Mesenchymal stem cell (in vitro differentiated cells and primary cell): ENCODE measurements around the gene APOBEC3A.

Source experiments
- DNase-seq: peaks from one replicate; pipeline ENCODE4 v3.0.0-alpha.2; 2013
- H2AFZ ChIP-seq: one replicate; pipeline ENCODE4 v1.6.1; 2013; ENCODE audit warnings: low read depth, mild to moderate bottlenecking, control low read depth, inconsistent platforms, low read length, moderate library complexity
- H2AK5ac ChIP-seq: 2 replicates; pipeline ENCODE4 v1.6.1; 2013; ENCODE audit warnings: low read length, moderate library complexity, mild to moderate bottlenecking, inconsistent platforms; ENCODE audit not compliant: severe bottlenecking
- H2BK120ac ChIP-seq: one replicate; pipeline ENCODE4 v1.6.1; 2013; ENCODE audit warnings: low read depth, mild to moderate bottlenecking, inconsistent platforms, low read length, moderate library complexity
- H2BK12ac ChIP-seq, 2 experiments: one replicate each; pipeline ENCODE4 v1.6.1; 2013; ENCODE audit warnings: inconsistent platforms in 2 of 2, low read length in 2 of 2, mild to moderate bottlenecking in 2 of 2, moderate library complexity in 2 of 2, control low read depth in 1 of 2
- H2BK15ac ChIP-seq: one replicate; pipeline ENCODE4 v1.6.1; 2013; ENCODE audit warnings: mild to moderate bottlenecking, low read depth, inconsistent platforms; ENCODE audit not compliant: poor library complexity, severe bottlenecking
- H2BK5ac ChIP-seq: 2 replicates; pipeline ENCODE4 v1.6.1; 2013; ENCODE audit warnings: low read depth, mild to moderate bottlenecking, low read length, control low read depth, inconsistent platforms; ENCODE audit not compliant: poor library complexity, severe bottlenecking
- H3K14ac ChIP-seq, 2 experiments: one replicate each; pipeline ENCODE4 v1.6.1; 2013; ENCODE audit warnings: inconsistent platforms in 2 of 2, low read length in 2 of 2, control low read depth in 1 of 2, mild to moderate bottlenecking in 1 of 2, moderate library complexity in 1 of 2
- H3K18ac ChIP-seq, 2 experiments: one replicate each; pipeline ENCODE4 v1.6.1; 2013; ENCODE audit warnings: inconsistent platforms in 2 of 2, low read length in 2 of 2, control low read depth in 1 of 2, low read depth in 1 of 2, mild to moderate bottlenecking in 1 of 2
- H3K23ac ChIP-seq, 2 experiments: one replicate each; pipeline ENCODE4 v1.6.1; 2013; ENCODE audit warnings: inconsistent platforms in 2 of 2, low read length in 2 of 2, mild to moderate bottlenecking in 2 of 2, moderate library complexity in 2 of 2, control low read depth in 1 of 2
- H3K27ac ChIP-seq: 2 replicates; pipeline ENCODE4 v1.5.1; 2013; ENCODE audit warnings: mild to moderate bottlenecking, moderate library complexity, low read length, control low read depth, inconsistent platforms; ENCODE audit not compliant: poor library complexity, severe bottlenecking
- H3K27me3 ChIP-seq, 2 experiments: 2 replicates each; pipeline versions ENCODE4 v1.6.1 to v1.7.0; 2013; ENCODE audit warnings: low read length in 2 of 2, mild to moderate bottlenecking in 2 of 2, moderate library complexity in 2 of 2, control low read depth in 1 of 2, inconsistent platforms in 1 of 2; ENCODE audit not compliant: control insufficient read depth in 1 of 2, insufficient read depth in 1 of 2
- H3K36me3 ChIP-seq, 2 experiments: 2 replicates each; pipeline versions ENCODE4 v1.6.1 to v1.7.0; 2013; ENCODE audit warnings: low read length in 2 of 2, control low read depth in 1 of 2, inconsistent platforms in 1 of 2, low read depth in 1 of 2, mild to moderate bottlenecking in 1 of 2; ENCODE audit not compliant: insufficient read depth in 2 of 2, control insufficient read depth in 1 of 2
- H3K4ac ChIP-seq, 2 experiments: one replicate each; pipeline ENCODE4 v1.6.1; 2013; ENCODE audit warnings: inconsistent platforms in 2 of 2, low read length in 2 of 2, mild to moderate bottlenecking in 2 of 2, moderate library complexity in 2 of 2, control low read depth in 1 of 2, low read depth in 1 of 2
- H3K4me1 ChIP-seq: 2 replicates; pipeline ENCODE4 v1.6.1; 2013; ENCODE audit warnings: low read depth, low read length, control low read depth; ENCODE audit not compliant: control insufficient read depth, insufficient read depth
- H3K4me2 ChIP-seq: 2 replicates; pipeline ENCODE4 v1.6.1; 2013; ENCODE audit warnings: low read length, mild to moderate bottlenecking, inconsistent platforms; ENCODE audit not compliant: poor library complexity, severe bottlenecking
- H3K4me3 ChIP-seq, 2 experiments: 2 replicates each; pipeline versions ENCODE4 v1.5.1 to v1.7.0; 2013; ENCODE audit warnings: low read length in 2 of 2, mild to moderate bottlenecking in 2 of 2, control low read depth in 1 of 2, low read depth in 1 of 2; ENCODE audit not compliant: insufficient read depth in 1 of 2
- H3K79me1 ChIP-seq: replicated peaks from 2 replicates; pipeline ENCODE4 v1.6.1; 2013; ENCODE audit warnings: mild to moderate bottlenecking, control low read depth, low read length, inconsistent platforms; ENCODE audit not compliant: poor library complexity, severe bottlenecking
- H3K9ac ChIP-seq: 2 replicates; pipeline ENCODE4 v1.7.0; 2013; ENCODE audit warnings: mild to moderate bottlenecking, low read length, moderate library complexity
- H3K9me3 ChIP-seq: 2 replicates; pipeline ENCODE4 v1.7.0; 2013; ENCODE audit warnings: mild to moderate bottlenecking, low read length; ENCODE audit not compliant: control insufficient read depth
- H4K8ac ChIP-seq: one replicate; pipeline ENCODE4 v1.6.1; 2013; ENCODE audit warnings: inconsistent platforms, mild to moderate bottlenecking, low read length, moderate library complexity
- H4K91ac ChIP-seq: one replicate; pipeline ENCODE4 v1.6.1; 2013; ENCODE audit warnings: mild to moderate bottlenecking, low read length, inconsistent platforms
- WGBS: methylation state at CpG from one replicate; pipeline ENCODE4 v1.1.7; 2013; ENCODE audit warnings: mixed read lengths; 5-methylcytosine and 5-hydroxymethylcytosine counted together

APOBEC3A gene

DNA sequence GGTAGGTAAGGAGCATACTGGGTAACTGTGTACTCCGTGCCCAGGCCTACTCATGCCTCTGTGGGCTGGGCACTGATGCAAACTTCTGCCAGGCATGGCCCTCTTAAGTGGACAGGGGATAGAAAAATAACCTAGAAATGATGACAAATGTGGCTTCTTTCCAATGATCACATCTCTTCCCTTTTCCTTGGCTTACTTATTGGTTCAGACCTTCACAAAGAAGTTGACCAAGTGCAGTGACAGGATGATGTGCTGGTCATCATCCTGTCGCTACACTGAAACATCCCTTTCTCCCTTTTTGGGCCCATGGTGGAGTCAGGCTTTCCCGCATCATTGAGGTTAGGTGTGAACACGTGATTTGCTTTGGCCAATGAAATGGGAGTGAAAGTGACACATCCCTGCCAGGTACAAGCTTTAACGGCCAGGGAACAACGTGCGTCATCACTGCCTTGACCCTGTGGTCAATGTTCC, 31.8 kb upstream of the APOBEC3A start:
- Histone ChIP-seq H3K18ac (no peak overlapping the region), H3K4me3 (no peak overlapping the region), H4K8ac (no peak overlapping the region), H3K14ac (no peak overlapping the region), H3K9me3 (no peaks in the 10 kb centered on the region), H3K4ac (no peak overlapping the region), H2BK15ac (no peak overlapping the region), H4K91ac (no peak overlapping the region), H3K36me3 (no peaks in the 10 kb centered on the region), H3K27me3 (peaks cover 4 to 13% of the 10 kb centered on the region in 2 experiments), H2BK5ac (no peak overlapping the region), H3K27ac (no peak overlapping the region), H3K23ac (no peak overlapping the region), H3K79me1 (no peaks in the 10 kb centered on the region), H2AK5ac (no peak overlapping the region), H3K4me1 (peaks cover 9% of the 10 kb centered on the region), H3K4me2 (no peak overlapping the region), H2AFZ (no peak overlapping the region), H3K9ac (no peak overlapping the region), H2BK12ac (no peak overlapping the region), H2BK120ac (no peak overlapping the region)
- WGBS = 84% methylated on average over 7 of the region's 7 CpGs
- no peak for DNase-seq

DNA sequence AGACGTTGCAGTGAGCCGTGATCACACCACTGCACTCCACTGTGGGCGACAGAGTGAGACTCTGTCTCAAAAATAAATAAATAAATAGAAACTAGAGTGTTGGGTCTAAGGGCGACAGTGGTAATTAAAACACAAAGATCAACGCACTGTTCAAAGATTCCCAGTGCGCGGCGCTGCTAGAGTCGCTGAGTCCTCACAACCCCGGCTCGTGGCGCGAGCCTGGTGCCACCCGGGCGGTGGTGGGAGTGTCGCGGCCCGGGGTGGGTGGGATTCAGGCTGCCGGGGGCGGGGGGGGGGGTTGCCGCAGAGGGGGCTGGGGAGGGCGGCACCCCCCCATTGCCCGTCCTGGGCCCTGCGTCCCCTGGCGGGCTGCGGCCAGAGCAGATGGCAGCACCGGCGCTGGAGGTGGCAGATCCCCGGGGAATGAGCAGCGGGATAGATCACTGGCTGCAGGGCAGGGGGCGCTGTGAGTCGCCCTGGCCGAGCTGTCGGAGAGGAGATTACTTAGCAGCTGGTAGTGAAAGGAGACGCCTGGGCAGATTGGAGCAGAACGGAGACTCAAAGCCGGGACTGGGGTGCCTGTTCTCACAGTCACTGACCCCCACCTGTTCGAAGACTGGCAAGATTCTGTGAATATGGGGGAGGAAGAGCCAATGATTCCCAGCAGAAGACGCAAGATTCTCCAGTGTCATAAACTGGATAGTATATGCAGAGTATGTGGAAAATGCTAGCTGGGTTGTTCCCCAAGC, 30.2 kb upstream of the APOBEC3A start:
- no peak overlapping the region for H3K14ac ChIP-seq
- no peak overlapping the region for H2BK5ac ChIP-seq
- H3K4me1 ChIP-seq = peaks cover 9% of the 10 kb centered on the region
- H3K36me3 ChIP-seq = no peaks in the 10 kb centered on the region
- H3K4me3 ChIP-seq = peak overlapping the region in 1 of 2 experiments; percentile 75
- no peak overlapping the region for H3K4ac ChIP-seq
- WGBS = 12% methylated on average over 26 of the region's 39 CpGs
- no peak overlapping the region for H2BK12ac ChIP-seq
- H3K23ac ChIP-seq = no peak overlapping the region
- no peak overlapping the region for H3K27ac ChIP-seq
- H4K91ac ChIP-seq = no peak overlapping the region
- no peak overlapping the region for H4K8ac ChIP-seq
- no peaks in the 10 kb centered on the region for H3K79me1 ChIP-seq
- H3K4me2 ChIP-seq = peak overlapping the region; percentile 33
- DNase-seq = peak; percentile 68
- peak overlapping the region; percentile 59 for H3K9ac ChIP-seq
- peak overlapping the region in 1 of 2 experiments; percentile 48 for H3K18ac ChIP-seq
- peaks cover 4 to 11% of the 10 kb centered on the region in 2 experiments for H3K27me3 ChIP-seq
- H2AK5ac ChIP-seq = no peak overlapping the region
- H2BK15ac ChIP-seq = peak overlapping the region; percentile 56
- no peaks in the 10 kb centered on the region for H3K9me3 ChIP-seq
- H2AFZ ChIP-seq = peak overlapping the region; percentile 51
- H2BK120ac ChIP-seq = no peak overlapping the region

- DNase-seq = no peak
- Histone ChIP-seq H3K4me3 (no peak overlapping the region), H2BK5ac (no peak overlapping the region), H3K18ac (no peak overlapping the region), H3K9ac (no peak overlapping the region), H3K27me3 (peaks cover 4 to 31% of the 10 kb centered on the region in 2 experiments), H3K9me3 (no peaks in the 10 kb centered on the region), H3K27ac (no peak overlapping the region), H3K4me2 (no peak overlapping the region), H3K79me1 (no peaks in the 10 kb centered on the region), H2BK15ac (no peak overlapping the region), H4K91ac (no peak overlapping the region), H2BK120ac (no peak overlapping the region), H3K23ac (no peak overlapping the region), H2AFZ (no peak overlapping the region), H2BK12ac (no peak overlapping the region), H2AK5ac (no peak overlapping the region), H4K8ac (no peak overlapping the region), H3K4ac (no peak overlapping the region), H3K36me3 (no peaks in the 10 kb centered on the region), H3K14ac (no peak overlapping the region), H3K4me1 (peaks cover 4% of the 10 kb centered on the region)
- 73% methylated on average over 3 of the region's 3 CpGs for WGBS
These were observed 26.9 kb upstream of the APOBEC3A start for GRCh38 chr22:38930512-38930911.

DNA sequence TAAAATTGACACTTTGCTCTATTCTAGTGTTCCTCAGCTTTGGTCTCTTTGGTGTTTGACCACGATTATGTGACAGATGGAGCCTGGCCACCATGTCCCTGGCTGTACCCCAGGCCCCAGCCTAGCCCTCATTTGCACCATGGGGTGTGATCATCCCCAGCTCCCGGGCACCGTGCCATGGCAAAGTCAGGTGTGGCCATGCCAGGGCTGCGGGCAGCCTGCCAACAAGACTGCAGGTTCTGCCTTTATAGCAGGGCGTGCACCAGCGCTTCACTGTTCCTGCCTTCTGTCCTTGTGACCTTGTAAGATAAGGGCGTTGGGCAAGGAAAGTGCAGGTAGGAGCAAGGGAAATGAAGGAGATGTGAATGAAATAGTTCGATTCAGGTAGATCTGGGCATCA, 22.4 kb upstream of the APOBEC3A start:
- H4K8ac ChIP-seq = no peak overlapping the region
- H3K27ac ChIP-seq = no peak overlapping the region
- 84% methylated on average over 8 of the region's 8 CpGs for WGBS
- H4K91ac ChIP-seq = no peak overlapping the region
- no peak overlapping the region for H2BK5ac ChIP-seq
- no peak overlapping the region for H2BK120ac ChIP-seq
- H3K18ac ChIP-seq = no peak overlapping the region
- no peak overlapping the region for H2AFZ ChIP-seq
- peaks cover 22 to 65% of the 10 kb centered on the region in 2 experiments for H3K27me3 ChIP-seq
- H3K36me3 ChIP-seq = no peaks in the 10 kb centered on the region
- no peaks in the 10 kb centered on the region for H3K9me3 ChIP-seq
- H3K9ac ChIP-seq = no peak overlapping the region
- H2AK5ac ChIP-seq = no peak overlapping the region
- peaks cover 6% of the 10 kb centered on the region for H3K4me1 ChIP-seq
- H3K14ac ChIP-seq = no peak overlapping the region
- no peak overlapping the region for H2BK12ac ChIP-seq
- H2BK15ac ChIP-seq = no peak overlapping the region
- no peak overlapping the region for H3K4me2 ChIP-seq
- no peak for DNase-seq
- H3K79me1 ChIP-seq = no peaks in the 10 kb centered on the region
- H3K4ac ChIP-seq = no peak overlapping the region
- no peak overlapping the region for H3K23ac ChIP-seq
- H3K4me3 ChIP-seq = no peak overlapping the region
